ENCODE data around the gene SIDT2. TPM values are rescaled to one million over a fixed set of nuclear protein-coding genes. Genes with fewer than 3 reads are reported as not detected.

The SIDT2 gene
- total RNA-seq, 4 donors from 2014 or later = 15.3 to 50.1 (median 33.6) TPM

- Histone ChIP-seq H3K4me3 (no peak overlapping the region), H3K27ac (no peak overlapping the region), H3K27me3 (no peaks in the 10 kb centered on the region), H3K36me3 (peaks cover 0 to 67% of the 10 kb centered on the region in 2 donors), H3K9me3 (no peaks in the 10 kb centered on the region), H3K4me1 (peaks cover 0 to 6% (median 0%) of the 10 kb centered on the region in 3 donors)
- ATAC-seq = no peak
- TF ChIP-seq CTCF (IDR thresholded peaks at IDR 0.05) (no peak), POLR2A (IDR thresholded peaks at IDR 0.05) (no peak), POLR2AphosphoS5 (IDR thresholded peaks at IDR 0.05) (no peak)
- WGBS, 2 donors (ENCODE audit: low coverage in 1 of 2) = 61 to 81% methylated on average over 5 to 6 of the region's 6 CpGs
Observed at GRCh38 chr11:117239295-117239694, 60.8 kb downstream of the SIDT2 start.

Other genes with a start within 250 kb of the SIDT2 start
- 10 to 100 TPM; 31.7 to 56.1 (median 45.3) TPM for gene SIK3, start 80.3 kb upstream of the SIDT2 start, total RNA-seq
- 10 to 100 TPM; 50.3 to 82.3 (median 63.2) TPM for gene PAFAH1B2, start 34.5 kb upstream of the SIDT2 start, total RNA-seq
- over 10,000 TPM; 10,394 to 14,194 (median 13,050) TPM for gene TAGLN, start 20.6 kb downstream of the SIDT2 start, total RNA-seq
- 10 to 100 TPM; 28.9 to 40.5 (median 35.3) TPM for gene PCSK7, start 53.3 kb downstream of the SIDT2 start, total RNA-seq
- 10 to 100 TPM; 14.8 to 21.2 (median 17.4) TPM for gene RNF214, start 53.9 kb downstream of the SIDT2 start, total RNA-seq
- 10 to 100 TPM in 2 of 4 donors, 1 to 10 TPM in 2; 4.8 to 13.1 (median 10.1) TPM for gene BACE1-AS, start 112.6 kb downstream of the SIDT2 start, total RNA-seq
- gene BACE1, start 137.5 kb downstream of the SIDT2 start, total RNA-seq = 10 to 100 TPM; 19.2 to 45.4 (median 22.2) TPM
- 10 to 100 TPM; 22.3 to 26.3 (median 25.0) TPM for gene CEP164, start 149.1 kb downstream of the SIDT2 start, total RNA-seq

Data from gastroesophageal sphincter (tissue), 4 donors.